IMR-90 (cell line): ENCODE results near the gene UBASH3A. TPM values are rescaled to one million over a fixed set of nuclear protein-coding genes. Genes with fewer than 3 reads are reported as not detected.

ENCODE experiments used
- ATAC-seq: fragments of 200-7000 bp; cut with Tn5 transposase; 2 replicates; pipeline ENCODE4 v1.9.1; 2020; ENCODE audit warnings: low read depth, mild to moderate bottlenecking, moderate library complexity
- BruUV-seq: library from RNA; stranded (reverse); fragments of 400-500 nt; replicated peaks from 2 replicates; lab custom pipeline; 2021; lab: Mats Ljungman, UMichigan
- CTCF ChIA-PET: fragments of 300-600 bp; formaldehyde crosslinking; extraction: SDS; loops from one replicate; lab custom pipeline; 2021; ENCODE audit warnings: antibody characterized with exemption; lab: Yijun Ruan, JAX
- POLR2A ChIA-PET: fragments of 300-600 bp; sonication (Branson Sonifier 250); formaldehyde crosslinking; loops from one replicate; lab custom pipeline; 2022; ENCODE audit warnings: antibody characterized with exemption; ENCODE audit not compliant: unreplicated experiment; lab: Charles Lee
- DNase-seq: peaks from one replicate; pipeline ENCODE4 v3.0.0; 2013
- H2AFZ ChIP-seq: replicated peaks from 2 replicates; pipeline ENCODE3; 2013; ENCODE audit warnings: low read length, mild to moderate bottlenecking; ENCODE audit not compliant: poor library complexity
- H2AK5ac ChIP-seq: 2 replicates; pipeline ENCODE4 v1.6.1; 2013; ENCODE audit warnings: low read depth, low read length, inconsistent platforms
- H2AK9ac ChIP-seq: replicated peaks from 2 replicates; pipeline ENCODE3; 2013; ENCODE audit warnings: mild to moderate bottlenecking, low read depth, low read length, moderate library complexity; ENCODE audit not compliant: poor library complexity
- H2BK120ac ChIP-seq: 2 replicates; pipeline ENCODE4 v1.6.1; 2013; ENCODE audit warnings: low read depth, low read length, inconsistent platforms
- H2BK15ac ChIP-seq: 3 replicates; pipeline ENCODE4 v1.6.1; 2013; ENCODE audit warnings: low read depth, low read length, inconsistent platforms
- H2BK20ac ChIP-seq: 2 replicates; pipeline ENCODE4 v1.6.1; 2013; ENCODE audit warnings: low read depth, mild to moderate bottlenecking, inconsistent platforms, low read length, moderate library complexity
- H2BK5ac ChIP-seq: 2 replicates; pipeline ENCODE4 v1.6.1; 2013; ENCODE audit warnings: mild to moderate bottlenecking, low read depth, low read length, inconsistent platforms; ENCODE audit not compliant: poor library complexity, severe bottlenecking
- H3K14ac ChIP-seq: replicated peaks from 2 replicates; pipeline ENCODE4 v1.6.1; 2013; ENCODE audit warnings: low read depth, low read length, inconsistent platforms
- H3K18ac ChIP-seq: 2 replicates; pipeline ENCODE4 v1.6.1; 2013; ENCODE audit warnings: low read depth, low read length, control low read depth
- H3K23ac ChIP-seq: 2 replicates; pipeline ENCODE4 v1.6.1; 2013; ENCODE audit warnings: low read depth, low read length, inconsistent platforms
- H3K27ac ChIP-seq: 2 replicates; pipeline ENCODE4 v1.5.1; 2013; ENCODE audit warnings: mild to moderate bottlenecking, control low read depth, low read length; ENCODE audit not compliant: insufficient read depth
- H3K27me3 ChIP-seq: 2 replicates; pipeline ENCODE4 v1.6.1; 2013; ENCODE audit warnings: low read length; ENCODE audit not compliant: control insufficient read depth, insufficient read depth
- H3K36me3 ChIP-seq: 2 replicates; pipeline ENCODE4 v1.6.1; 2013; ENCODE audit warnings: low read length, mixed read lengths; ENCODE audit not compliant: control insufficient read depth, insufficient read depth
- H3K4ac ChIP-seq: 2 replicates; pipeline ENCODE4 v1.6.1; 2013; ENCODE audit warnings: low read depth, low read length, inconsistent platforms
- H3K4me1 ChIP-seq: 2 replicates; pipeline ENCODE4 v1.6.1; 2013; ENCODE audit warnings: low read length, mixed read lengths; ENCODE audit not compliant: control insufficient read depth, insufficient read depth
- H3K4me2 ChIP-seq: 2 replicates; pipeline ENCODE4 v1.6.1; 2013; ENCODE audit warnings: low read depth, mild to moderate bottlenecking, control low read depth, low read length, moderate library complexity
- H3K4me3 ChIP-seq: 2 replicates; pipeline ENCODE4 v1.5.1; 2013; ENCODE audit warnings: low read depth, mild to moderate bottlenecking, control low read depth, low read length, moderate library complexity; ENCODE audit not compliant: insufficient read depth
- H3K56ac ChIP-seq: 2 replicates; pipeline ENCODE4 v1.6.1; 2013; ENCODE audit warnings: low read length, inconsistent platforms; ENCODE audit not compliant: insufficient read depth; ENCODE audit errors: extremely low read depth
- H3K79me1 ChIP-seq, 2 experiments: 2 replicates each; pipeline ENCODE4 v1.6.1; 2013; ENCODE audit warnings: low read length in 2 of 2, inconsistent platforms in 1 of 2, low read depth in 1 of 2
- H3K9ac ChIP-seq: 2 replicates; pipeline ENCODE4 v1.6.1; 2013; ENCODE audit warnings: low read depth, low read length, control low read depth
- H3K9me1 ChIP-seq: 2 replicates; pipeline ENCODE4 v1.6.1; 2013; ENCODE audit warnings: low read length, inconsistent platforms; ENCODE audit not compliant: insufficient read depth
- H3K9me3 ChIP-seq: 2 replicates; pipeline ENCODE4 v1.6.1; 2013; ENCODE audit warnings: low read length; ENCODE audit not compliant: control insufficient read depth, insufficient read depth
- H4K20me1 ChIP-seq: 2 replicates; pipeline ENCODE4 v1.6.1; 2013; ENCODE audit warnings: low read length, inconsistent platforms; ENCODE audit not compliant: insufficient read depth
- H4K5ac ChIP-seq: 2 replicates; pipeline ENCODE4 v1.6.1; 2013; ENCODE audit warnings: mild to moderate bottlenecking, low read depth, low read length, control low read depth
- H4K8ac ChIP-seq, 2 experiments: 2 replicates each; pipeline ENCODE4 v1.6.1; 2013; ENCODE audit warnings: low read depth in 2 of 2, low read length in 2 of 2, control low read depth in 1 of 2, inconsistent platforms in 1 of 2
- H4K91ac ChIP-seq: 2 replicates; pipeline ENCODE4 v1.6.1; 2013; ENCODE audit warnings: low read depth, low read length, inconsistent platforms; ENCODE audit not compliant: insufficient read depth
- BHLHE40 ChIP-seq: fragments of 150-350 bp; IDR thresholded peaks from 2 replicates; pipeline ENCODE4 v1.6.1; 2016; ENCODE audit warnings: mild to moderate bottlenecking, low read depth, low read length
- CEBPB ChIP-seq: IDR thresholded peaks from 2 replicates; pipeline ENCODE4 v1.6.1; 2012; ENCODE audit warnings: low read depth, low read length, improper control_type of control experiment
- FOS ChIP-seq: fragments of 150-350 bp; IDR thresholded peaks from 2 replicates; pipeline ENCODE4 v1.6.1; 2016; ENCODE audit warnings: low read depth, low read length
- MAFK ChIP-seq: IDR thresholded peaks from 2 replicates; pipeline ENCODE4 v1.6.1; 2012; ENCODE audit warnings: low read depth, low read length, improper control_type of control experiment
- POLR2A ChIP-seq: IDR thresholded peaks from 2 replicates; pipeline ENCODE4 v1.6.1; 2012; ENCODE audit warnings: mild to moderate bottlenecking, low read depth, low read length
- RFX5 ChIP-seq: IDR thresholded peaks from 2 replicates; pipeline ENCODE4 v1.8.0; 2012; ENCODE audit warnings: low read depth, mild to moderate bottlenecking, low read length, moderate library complexity
- WGBS, 2 experiments: methylation state at CpG; one replicate each; pipeline versions ENCODE4 v1.1.5 to v1.1.7; 2013; ENCODE audit warnings: missing lambda C conversion rate in 2 of 2; ENCODE audit not compliant: insufficient read length in 1 of 2; ENCODE audit errors: extremely low coverage in 2 of 2; 5-methylcytosine and 5-hydroxymethylcytosine counted together
- dilution Hi-C: fragments of 300-500 bp; cut with HindIII; formaldehyde crosslinking; loops from one replicate; pipeline ENCODE4 v1.14.3; 2018; ENCODE audit warnings: low sequenced_read_pairs; ENCODE audit not compliant: unreplicated experiment
- in situ Hi-C: fragments of 300-500 bp; cut with MboI; formaldehyde crosslinking; loops from 3 replicates; pipeline ENCODE4 v1.14.3; 2019; ENCODE audit warnings: low sequenced_read_pairs, inconsistent platforms, mixed read lengths
- intact Hi-C: fragments of 100-400 bp; cut with micrococcal nuclease; formaldehyde crosslinking; loops from 2 replicates; pipeline ENCODE4 v1.10.0; 2022
- polyA plus RNA-seq, 3 experiments: library from polyadenylated mRNA; depleted of rRNA; stranded (reverse); fragments of >200 nt; gene quantifications; 2 replicates each; pipeline ENCODE4 v1.2.3, GENCODE V29; 2012; ENCODE audit warnings: low replicate concordance in 1 of 3
- total RNA-seq: library from RNA; depleted of rRNA; stranded (reverse); fragments of >200 nt; gene quantifications from 2 replicates; pipeline ENCODE4 v1.2.3, GENCODE V29; 2012
- TF ChIP-seq, protein P1 (sequence below): conservative IDR thresholded peaks from 2 replicates; pipeline ENCODE4 v1.5.1; 2012; ENCODE audit warnings: mild to moderate bottlenecking, low read depth, low read length, improper control_type of control experiment

UBASH3A gene
- total and polyA plus RNA-seq, 2 of the 4 experiments (the other 2 are of a cell fraction): not detected

DNA sequence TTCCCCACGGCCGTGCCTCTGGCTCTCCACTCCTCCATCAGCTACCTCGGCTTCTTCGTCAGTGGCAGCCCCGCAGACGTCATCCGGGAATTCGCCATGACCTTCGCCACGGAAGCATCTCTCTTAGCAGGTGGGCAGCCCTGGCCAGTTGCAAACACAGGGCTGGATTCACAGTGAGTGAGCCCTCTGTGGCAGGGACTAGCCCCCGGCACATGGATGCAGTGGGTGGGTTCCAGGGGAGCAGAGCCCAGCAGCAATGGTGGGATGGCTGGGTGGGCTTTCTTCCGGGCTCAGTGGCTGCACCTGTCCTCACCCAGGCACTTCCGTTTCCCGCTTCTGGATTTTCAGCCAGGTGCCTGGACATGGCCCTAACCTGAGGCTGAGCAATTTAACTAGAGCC lies 9.4 kb downstream of the UBASH3A start:
- Histone ChIP-seq H3K18ac (no peak overlapping the region), H3K27me3 (peaks cover 16% of the 10 kb centered on the region; the same call in 1 of the 2 replicates)

More for the DNA sequence above, 9.4 kb downstream of the UBASH3A start:
- no peak overlapping the region for H2AFZ ChIP-seq
- no peak overlapping the region for H2BK20ac ChIP-seq
- H3K4me3 ChIP-seq: no peak overlapping the region
- no peak overlapping the region for H3K9ac ChIP-seq
- no peak overlapping the region for H2BK120ac ChIP-seq
- no peak overlapping the region for H2AK9ac ChIP-seq
- no peak overlapping the region for H2BK15ac ChIP-seq
- H3K56ac ChIP-seq: no peak overlapping the region
- H4K5ac ChIP-seq: no peak overlapping the region
- no peak overlapping the region for H3K14ac ChIP-seq
- H3K9me1 ChIP-seq: no peaks in the 10 kb centered on the region
- no peaks in the 10 kb centered on the region for H3K79me1 ChIP-seq
- BruUV-seq: no TSS peak
- no peak overlapping the region for H3K23ac ChIP-seq
- TF ChIP-seq, protein P1, sequence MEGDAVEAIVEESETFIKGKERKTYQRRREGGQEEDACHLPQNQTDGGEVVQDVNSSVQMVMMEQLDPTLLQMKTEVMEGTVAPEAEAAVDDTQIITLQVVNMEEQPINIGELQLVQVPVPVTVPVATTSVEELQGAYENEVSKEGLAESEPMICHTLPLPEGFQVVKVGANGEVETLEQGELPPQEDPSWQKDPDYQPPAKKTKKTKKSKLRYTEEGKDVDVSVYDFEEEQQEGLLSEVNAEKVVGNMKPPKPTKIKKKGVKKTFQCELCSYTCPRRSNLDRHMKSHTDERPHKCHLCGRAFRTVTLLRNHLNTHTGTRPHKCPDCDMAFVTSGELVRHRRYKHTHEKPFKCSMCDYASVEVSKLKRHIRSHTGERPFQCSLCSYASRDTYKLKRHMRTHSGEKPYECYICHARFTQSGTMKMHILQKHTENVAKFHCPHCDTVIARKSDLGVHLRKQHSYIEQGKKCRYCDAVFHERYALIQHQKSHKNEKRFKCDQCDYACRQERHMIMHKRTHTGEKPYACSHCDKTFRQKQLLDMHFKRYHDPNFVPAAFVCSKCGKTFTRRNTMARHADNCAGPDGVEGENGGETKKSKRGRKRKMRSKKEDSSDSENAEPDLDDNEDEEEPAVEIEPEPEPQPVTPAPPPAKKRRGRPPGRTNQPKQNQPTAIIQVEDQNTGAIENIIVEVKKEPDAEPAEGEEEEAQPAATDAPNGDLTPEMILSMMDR: no peak
- TF ChIP-seq MAFK (no peak), FOS (no peak), BHLHE40 (no peak), RFX5 (no peak), POLR2A (no peak), CEBPB (no peak)
- peaks cover 5% of the 10 kb centered on the region; the same call in 1 of the 2 replicates for H3K4me1 ChIP-seq
- H3K9me3 ChIP-seq: no peaks in the 10 kb centered on the region
- no peak overlapping the region for H4K91ac ChIP-seq
- H3K36me3 ChIP-seq: no peaks in the 10 kb centered on the region
- no peak overlapping the region for H4K8ac ChIP-seq
- dilution Hi-C loops: no loop called here
- no peak overlapping the region for H2AK5ac ChIP-seq
- H3K27ac ChIP-seq: no peak overlapping the region
- POLR2A ChIA-PET: no interaction called here
- in situ Hi-C loops: no loop called here
- CTCF ChIA-PET: no interaction called here
- no peaks in the 10 kb centered on the region for H4K20me1 ChIP-seq
- H2BK5ac ChIP-seq: no peak overlapping the region
- intact Hi-C loops: no loop called here
- no peak overlapping the region for H3K4me2 ChIP-seq
- no peak for ATAC-seq
- no peak for DNase-seq
- no CpG with 5 or more reads among the region's 14 CpGs for WGBS, 2 experiments
- no peak overlapping the region for H3K4ac ChIP-seq
